ENCODE data around the gene LCMT2.
"Not testable (repeated sequence)": the region's sequence is repeated elsewhere in the genome, so short reads cannot be mapped to it uniquely, and the experiment has no call there.

LCMT2 gene

GRCh38 chr15:43318990-43319771 lies 11.2 kb downstream of the LCMT2 start:
- no peaks in the 10 kb centered on the region for H3K9me3 Mint-ChIP-seq
- no peaks in the 10 kb centered on the region for H3K36me3 Mint-ChIP-seq
- H3K4me1 Mint-ChIP-seq: no peaks in the 10 kb centered on the region
- H3K27ac Mint-ChIP-seq: no peak overlapping the region
- H3K27me3 Mint-ChIP-seq: peaks cover 1% of the 10 kb centered on the region
- H3K4me3 Mint-ChIP-seq: no peak overlapping the region

- Mint-ChIP-seq H3K27me3 (peaks cover 3% of the 10 kb centered on the region), H3K4me1 (no peaks in the 10 kb centered on the region), H3K4me3 (no peak overlapping the region), H3K27ac (no peak overlapping the region), H3K9me3 (no peaks in the 10 kb centered on the region), H3K36me3 (no peaks in the 10 kb centered on the region)
These were observed 12.7 kb downstream of the LCMT2 start for GRCh38 chr15:43317566-43318184.

GRCh38 chr15:43316971-43317346 lies 13.4 kb downstream of the LCMT2 start:
- H3K27ac Mint-ChIP-seq: no peak overlapping the region
- H3K4me3 Mint-ChIP-seq: no peak overlapping the region

GRCh38 chr15:43316016-43316970 lies 14.1 kb downstream of the LCMT2 start:
- H3K4me1 Mint-ChIP-seq: no peaks in the 10 kb centered on the region
- H3K27me3 Mint-ChIP-seq: peaks cover 3% of the 10 kb centered on the region
- no peaks in the 10 kb centered on the region for H3K9me3 Mint-ChIP-seq
- H3K27ac Mint-ChIP-seq: no peak overlapping the region
- no peaks in the 10 kb centered on the region for H3K36me3 Mint-ChIP-seq
- H3K4me3 Mint-ChIP-seq: no peak overlapping the region

More at GRCh38 chr15:43316971-43317346, 13.4 kb downstream of the LCMT2 start:
- peaks cover 3% of the 10 kb centered on the region for H3K27me3 Mint-ChIP-seq
- no peaks in the 10 kb centered on the region for H3K4me1 Mint-ChIP-seq
- no peaks in the 10 kb centered on the region for H3K9me3 Mint-ChIP-seq
- H3K36me3 Mint-ChIP-seq: no peaks in the 10 kb centered on the region

- no peaks in the 10 kb centered on the region for H3K4me1 Mint-ChIP-seq
- H3K36me3 Mint-ChIP-seq: no peaks in the 10 kb centered on the region
- no peak overlapping the region for H3K4me3 Mint-ChIP-seq
- no peak overlapping the region for H3K27ac Mint-ChIP-seq
- H3K27me3 Mint-ChIP-seq: peaks cover 10% of the 10 kb centered on the region
- no peaks in the 10 kb centered on the region for H3K9me3 Mint-ChIP-seq
These were observed 16.2 kb downstream of the LCMT2 start for GRCh38 chr15:43314171-43314570.

- no peaks in the 10 kb centered on the region for H3K4me1 Mint-ChIP-seq
- no peak overlapping the region for H3K27ac Mint-ChIP-seq
- no peaks in the 10 kb centered on the region for H3K36me3 Mint-ChIP-seq
- no peak overlapping the region for H3K4me3 Mint-ChIP-seq
- peaks cover 15% of the 10 kb centered on the region for H3K27me3 Mint-ChIP-seq
- no peaks in the 10 kb centered on the region for H3K9me3 Mint-ChIP-seq
These were observed 18.0 kb downstream of the LCMT2 start for GRCh38 chr15:43312378-43312777.

- no peak within 1 kb of the TSS for H3K4me3 Mint-ChIP-seq
- no peaks in the 10 kb centered on the region for H3K9me3 Mint-ChIP-seq
- H3K4me1 Mint-ChIP-seq: no peaks in the 10 kb centered on the region
- H3K27ac Mint-ChIP-seq: no peak within 1 kb of the TSS
- no peaks in the 10 kb centered on the region for H3K36me3 Mint-ChIP-seq
- H3K27me3 Mint-ChIP-seq: peaks cover 5% of the 10 kb centered on the region
These were observed 28.1 kb downstream of the LCMT2 start, which contains the start of gene TGM7 for GRCh38 chr15:43302205-43302817. Gene TGM7 (minus strand): TSS chr15:43302255.

GRCh38 chr15:43299884-43300283 lies 30.5 kb downstream of the LCMT2 start:
- Mint-ChIP-seq H3K27ac (no peak overlapping the region), H3K4me3 (no peak overlapping the region), H3K4me1 (no peaks in the 10 kb centered on the region), H3K27me3 (peaks cover 13% of the 10 kb centered on the region), H3K9me3 (no peaks in the 10 kb centered on the region), H3K36me3 (no peaks in the 10 kb centered on the region)

- H3K27ac Mint-ChIP-seq: no peak overlapping the region
- no peaks in the 10 kb centered on the region for H3K9me3 Mint-ChIP-seq
- H3K4me1 Mint-ChIP-seq: no peaks in the 10 kb centered on the region
- H3K27me3 Mint-ChIP-seq: peaks cover 18% of the 10 kb centered on the region
- H3K4me3 Mint-ChIP-seq: no peak overlapping the region
- no peaks in the 10 kb centered on the region for H3K36me3 Mint-ChIP-seq
These were observed 31.0 kb downstream of the LCMT2 start for GRCh38 chr15:43299411-43299810.

GRCh38 chr15:43294091-43294706 lies 36.2 kb downstream of the LCMT2 start:
- H3K4me3 Mint-ChIP-seq: no peak overlapping the region
- no peak overlapping the region for H3K27ac Mint-ChIP-seq
- H3K4me1 Mint-ChIP-seq: no peaks in the 10 kb centered on the region
- no peaks in the 10 kb centered on the region for H3K36me3 Mint-ChIP-seq
- H3K9me3 Mint-ChIP-seq: no peaks in the 10 kb centered on the region
- peaks cover 27% of the 10 kb centered on the region for H3K27me3 Mint-ChIP-seq

GRCh38 chr15:43293432-43293831 lies 36.9 kb downstream of the LCMT2 start:
- no peaks in the 10 kb centered on the region for H3K9me3 Mint-ChIP-seq
- H3K4me3 Mint-ChIP-seq: no peak overlapping the region
- no peaks in the 10 kb centered on the region for H3K36me3 Mint-ChIP-seq
- peaks cover 27% of the 10 kb centered on the region for H3K27me3 Mint-ChIP-seq
- no peaks in the 10 kb centered on the region for H3K4me1 Mint-ChIP-seq
- no peak overlapping the region for H3K27ac Mint-ChIP-seq

GRCh38 chr15:43292375-43293078 lies 37.8 kb downstream of the LCMT2 start:
- Mint-ChIP-seq H3K27me3 (peaks cover 25% of the 10 kb centered on the region), H3K4me1 (no peaks in the 10 kb centered on the region), H3K4me3 (no peak overlapping the region), H3K36me3 (no peaks in the 10 kb centered on the region), H3K9me3 (no peaks in the 10 kb centered on the region), H3K27ac (no peak overlapping the region)

GRCh38 chr15:43289656-43290055 lies 40.7 kb downstream of the LCMT2 start:
- H3K27me3 Mint-ChIP-seq: peaks cover 13% of the 10 kb centered on the region
- not testable (repeated sequence) for H3K4me1 Mint-ChIP-seq, H3K9me3 Mint-ChIP-seq, H3K27ac Mint-ChIP-seq, H3K36me3 Mint-ChIP-seq, H3K4me3 Mint-ChIP-seq

- Mint-ChIP-seq H3K9me3 (no peaks in the 10 kb centered on the region), H3K4me1 (no peaks in the 10 kb centered on the region), H3K27ac (no peak overlapping the region), H3K27me3 (peaks cover 4% of the 10 kb centered on the region), H3K36me3 (no peaks in the 10 kb centered on the region), H3K4me3 (no peak overlapping the region)
These were observed 43.1 kb downstream of the LCMT2 start for GRCh38 chr15:43287254-43287653.
